Gastroesophageal sphincter (tissue), 4 donors: ENCODE results near the gene TET2. TPM values are rescaled to one million over a fixed set of nuclear protein-coding genes. Genes with fewer than 3 reads are reported as not detected.

Experiments used
- ATAC-seq: fragments of 150-250 bp; one replicate; pipeline ENCODE4 v1.9.1; 2016; ENCODE audit warnings: mild to moderate bottlenecking, moderate library complexity
- H3K27ac ChIP-seq, 4 donors: fragments of 200-600 bp; sonication (generic) in 3 of 4; 1 replicate in 3 of 4; 2 replicates in 1 of 4; pipeline ENCODE4 v1.5.1; 2016 to 2019
- H3K27me3 ChIP-seq: fragments of 200-600 bp; sonication (generic); one replicate; pipeline ENCODE4 v1.5.1; 2019
- H3K36me3 ChIP-seq, 2 donors: fragments of 200-600 bp; sonication (generic); one replicate each; pipeline ENCODE4 v1.5.1; 2019; ENCODE audit warnings: control low read depth in 1 of 2
- H3K4me1 ChIP-seq, 3 donors: fragments of 200-600 bp; sonication (generic); 1 replicate in 2 of 3; 2 replicates in 1 of 3; pipeline ENCODE4 v1.5.1; 2016 to 2019; ENCODE audit warnings: control low read depth in 2 of 3
- H3K4me3 ChIP-seq, 2 donors: fragments of 200-600 bp; sonication (generic); one replicate each; pipeline ENCODE4 v1.5.1; 2019; ENCODE audit warnings: mild to moderate bottlenecking in 1 of 2, moderate library complexity in 1 of 2
- H3K9me3 ChIP-seq, 3 donors: fragments of 200-600 bp; sonication (generic); one replicate each; pipeline ENCODE4 v1.5.1; 2017 to 2019; ENCODE audit warnings: control low read depth in 2 of 3
- EP300 ChIP-seq: sonication (generic); formaldehyde crosslinking; IDR thresholded peaks from one replicate; pipeline ENCODE4 v1.6.1; 2017; ENCODE audit warnings: antibody characterized with exemption, mild to moderate bottlenecking
- POLR2A ChIP-seq, 2 donors: fragments of 450-650 bp; IDR thresholded peaks; one replicate each; pipeline ENCODE4 v1.6.1; 2017; ENCODE audit warnings: antibody characterized with exemption in 2 of 2, mild to moderate bottlenecking in 2 of 2, moderate library complexity in 1 of 2
- POLR2AphosphoS5 ChIP-seq: sonication (generic); formaldehyde crosslinking; IDR thresholded peaks from one replicate; pipeline ENCODE4 v1.6.1; 2017; ENCODE audit warnings: antibody characterized with exemption
- WGBS, 2 donors: methylation state at CpG; one replicate each; pipeline ENCODE4 v1.1.5; 2018; ENCODE audit warnings: low coverage in 1 of 2; 5-methylcytosine and 5-hydroxymethylcytosine counted together
- total RNA-seq, 4 donors: library from RNA; depleted of rRNA; stranded (reverse); fragments of >200 nt; gene quantifications; one replicate each; pipeline ENCODE4 v1.1.0, GENCODE V29; 2016
- TF ChIP-seq, protein P1 (sequence below), 4 experiments: fragments of 200-600 bp in 2 of 4; fragments of 450-650 bp in 2 of 4; sonication (generic) in 1 of 4; IDR thresholded peaks; one replicate each; pipeline ENCODE4 v1.5.1; 2017 to 2019; ENCODE audit warnings: antibody characterized with exemption in 4 of 4, mild to moderate bottlenecking in 2 of 4, moderate library complexity in 2 of 4

TET2 gene
- total RNA-seq, 4 donors from 2014 or later: 22.5 to 37.7 (median 27.8) TPM

GRCh38 chr4:105108971-105109370 lies 37.7 kb upstream of the TET2 start:
- no peak overlapping the region for H3K4me3 ChIP-seq
- no peaks in the 10 kb centered on the region for H3K27me3 ChIP-seq
- H3K27ac ChIP-seq: no peak overlapping the region
- no peak for ATAC-seq
- TF ChIP-seq, protein P1, sequence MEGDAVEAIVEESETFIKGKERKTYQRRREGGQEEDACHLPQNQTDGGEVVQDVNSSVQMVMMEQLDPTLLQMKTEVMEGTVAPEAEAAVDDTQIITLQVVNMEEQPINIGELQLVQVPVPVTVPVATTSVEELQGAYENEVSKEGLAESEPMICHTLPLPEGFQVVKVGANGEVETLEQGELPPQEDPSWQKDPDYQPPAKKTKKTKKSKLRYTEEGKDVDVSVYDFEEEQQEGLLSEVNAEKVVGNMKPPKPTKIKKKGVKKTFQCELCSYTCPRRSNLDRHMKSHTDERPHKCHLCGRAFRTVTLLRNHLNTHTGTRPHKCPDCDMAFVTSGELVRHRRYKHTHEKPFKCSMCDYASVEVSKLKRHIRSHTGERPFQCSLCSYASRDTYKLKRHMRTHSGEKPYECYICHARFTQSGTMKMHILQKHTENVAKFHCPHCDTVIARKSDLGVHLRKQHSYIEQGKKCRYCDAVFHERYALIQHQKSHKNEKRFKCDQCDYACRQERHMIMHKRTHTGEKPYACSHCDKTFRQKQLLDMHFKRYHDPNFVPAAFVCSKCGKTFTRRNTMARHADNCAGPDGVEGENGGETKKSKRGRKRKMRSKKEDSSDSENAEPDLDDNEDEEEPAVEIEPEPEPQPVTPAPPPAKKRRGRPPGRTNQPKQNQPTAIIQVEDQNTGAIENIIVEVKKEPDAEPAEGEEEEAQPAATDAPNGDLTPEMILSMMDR (IDR thresholded peaks at IDR 0.05): no peak
- no peak for TF ChIP-seq POLR2A (IDR thresholded peaks at IDR 0.05)
- TF ChIP-seq EP300: no peak
- TF ChIP-seq POLR2AphosphoS5: no peak
- no peaks in the 10 kb centered on the region for H3K4me1 ChIP-seq
- no peaks in the 10 kb centered on the region for H3K36me3 ChIP-seq
- H3K9me3 ChIP-seq: no peaks in the 10 kb centered on the region

DNA sequence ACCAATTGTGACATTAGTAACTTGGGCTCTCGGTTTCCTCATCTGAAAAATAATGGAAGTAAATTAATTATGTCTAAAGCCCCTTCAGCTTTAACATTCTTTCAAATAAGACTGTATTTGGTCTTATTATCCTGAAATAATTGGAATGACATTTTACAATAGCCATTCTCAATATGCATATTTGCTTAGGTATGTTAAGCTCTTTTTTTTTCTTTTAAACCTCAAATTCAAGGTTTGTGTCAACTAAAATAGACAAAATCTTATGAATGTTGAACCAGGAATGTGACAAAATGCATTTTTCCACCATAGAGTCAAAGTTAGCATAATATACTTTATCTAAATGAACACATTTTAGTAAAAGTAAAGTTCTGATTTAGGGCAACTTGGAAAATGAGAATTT lies 34.4 kb upstream of the TET2 start:
- WGBS, 2 donors: 84 to 100% methylated on average over 1 of the region's 1 CpG
- TF ChIP-seq EP300 (no peak), POLR2AphosphoS5 (no peak), POLR2A (IDR thresholded peaks at IDR 0.05) (no peak)
- TF ChIP-seq, protein P1 (IDR thresholded peaks at IDR 0.05): no peak
- ATAC-seq: no peak
- Histone ChIP-seq H3K27ac (no peak overlapping the region), H3K27me3 (no peaks in the 10 kb centered on the region), H3K4me3 (no peak overlapping the region), H3K9me3 (no peaks in the 10 kb centered on the region), H3K4me1 (no peaks in the 10 kb centered on the region), H3K36me3 (no peaks in the 10 kb centered on the region)

GRCh38 chr4:105113800-105114199 lies 32.9 kb upstream of the TET2 start:
- no peak overlapping the region for H3K4me3 ChIP-seq
- H3K9me3 ChIP-seq: no peaks in the 10 kb centered on the region
- H3K4me1 ChIP-seq: no peaks in the 10 kb centered on the region
- no peaks in the 10 kb centered on the region for H3K36me3 ChIP-seq
- H3K27me3 ChIP-seq: no peaks in the 10 kb centered on the region
- no peak for ATAC-seq
- TF ChIP-seq POLR2AphosphoS5 (no peak), EP300 (no peak), POLR2A (IDR thresholded peaks at IDR 0.05) (no peak)
- TF ChIP-seq, protein P1 (IDR thresholded peaks at IDR 0.05): no peak
- WGBS, 2 donors: 50 to 63% methylated on average over 1 of the region's 1 CpG
- no peak overlapping the region for H3K27ac ChIP-seq

DNA sequence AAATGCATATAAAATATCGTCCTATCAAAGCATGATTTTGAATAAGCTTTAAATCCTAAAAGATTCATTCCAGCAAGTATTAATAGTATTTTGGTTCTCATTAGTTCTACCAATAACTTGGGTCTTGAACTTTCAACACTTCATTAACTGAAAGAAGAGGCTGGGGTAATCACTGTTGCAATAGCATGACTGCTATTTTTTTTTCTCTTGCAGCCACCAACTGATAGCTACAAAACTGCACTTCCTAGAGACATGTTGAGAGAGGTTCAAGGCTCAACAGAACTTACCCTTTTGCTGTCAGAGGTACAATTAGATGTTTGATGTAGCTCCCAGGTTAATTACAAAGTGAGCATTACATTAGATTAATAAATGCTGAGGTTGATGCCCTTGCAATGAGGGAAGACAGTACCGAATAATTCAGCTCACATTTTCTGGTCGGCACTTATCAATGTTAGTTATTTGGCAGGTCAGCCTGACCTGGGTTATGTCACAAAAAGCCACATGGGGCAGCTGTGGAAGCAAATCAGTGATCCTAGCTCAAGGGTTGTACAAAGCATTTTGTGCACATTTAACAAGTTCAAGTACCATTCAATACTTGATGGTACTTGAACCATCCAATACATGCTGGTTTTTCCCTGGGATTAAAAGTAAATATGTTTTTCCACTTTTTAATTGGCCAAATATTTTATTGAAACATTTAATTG lies 29.9 kb upstream of the TET2 start:
- Histone ChIP-seq H3K27ac (no peak overlapping the region), H3K9me3 (no peaks in the 10 kb centered on the region), H3K4me3 (no peak overlapping the region), H3K36me3 (no peaks in the 10 kb centered on the region), H3K27me3 (no peaks in the 10 kb centered on the region), H3K4me1 (no peaks in the 10 kb centered on the region)
- ATAC-seq: no peak
- 57 to 87% methylated on average over 3 of the region's 3 CpGs for WGBS, 2 donors
- no peak for TF ChIP-seq EP300
- TF ChIP-seq POLR2AphosphoS5: no peak
- TF ChIP-seq, protein P1 (IDR thresholded peaks at IDR 0.05): no peak
- TF ChIP-seq POLR2A (IDR thresholded peaks at IDR 0.05): no peak

GRCh38 chr4:105119356-105119755 lies 27.3 kb upstream of the TET2 start:
- Histone ChIP-seq H3K27ac (no peak overlapping the region), H3K4me3 (no peak overlapping the region), H3K9me3 (no peaks in the 10 kb centered on the region), H3K36me3 (no peaks in the 10 kb centered on the region), H3K27me3 (no peaks in the 10 kb centered on the region), H3K4me1 (no peaks in the 10 kb centered on the region)
- TF ChIP-seq EP300 (no peak), POLR2A (IDR thresholded peaks at IDR 0.05) (no peak), POLR2AphosphoS5 (no peak)
- TF ChIP-seq, protein P1 (IDR thresholded peaks at IDR 0.05): no peak
- no peak for ATAC-seq
